GM21723 (cell line): ENCODE measurements around the gene PFKP.

Experiments
- ATAC-seq: cut with Tn5 transposase; IDR thresholded peaks from one replicate; pipeline ENCODE4 v1.9.1; 2021; ENCODE audit warnings: mild to moderate bottlenecking, moderate library complexity; ENCODE audit not compliant: unreplicated experiment

Gene PFKP

GRCh38 chr10:3129581-3130340, 62.4 kb downstream of the PFKP start:
- no peak for ATAC-seq

GRCh38 chr10:3131098-3131497, 63.8 kb downstream of the PFKP start:
- ATAC-seq, result no peak

DNA sequence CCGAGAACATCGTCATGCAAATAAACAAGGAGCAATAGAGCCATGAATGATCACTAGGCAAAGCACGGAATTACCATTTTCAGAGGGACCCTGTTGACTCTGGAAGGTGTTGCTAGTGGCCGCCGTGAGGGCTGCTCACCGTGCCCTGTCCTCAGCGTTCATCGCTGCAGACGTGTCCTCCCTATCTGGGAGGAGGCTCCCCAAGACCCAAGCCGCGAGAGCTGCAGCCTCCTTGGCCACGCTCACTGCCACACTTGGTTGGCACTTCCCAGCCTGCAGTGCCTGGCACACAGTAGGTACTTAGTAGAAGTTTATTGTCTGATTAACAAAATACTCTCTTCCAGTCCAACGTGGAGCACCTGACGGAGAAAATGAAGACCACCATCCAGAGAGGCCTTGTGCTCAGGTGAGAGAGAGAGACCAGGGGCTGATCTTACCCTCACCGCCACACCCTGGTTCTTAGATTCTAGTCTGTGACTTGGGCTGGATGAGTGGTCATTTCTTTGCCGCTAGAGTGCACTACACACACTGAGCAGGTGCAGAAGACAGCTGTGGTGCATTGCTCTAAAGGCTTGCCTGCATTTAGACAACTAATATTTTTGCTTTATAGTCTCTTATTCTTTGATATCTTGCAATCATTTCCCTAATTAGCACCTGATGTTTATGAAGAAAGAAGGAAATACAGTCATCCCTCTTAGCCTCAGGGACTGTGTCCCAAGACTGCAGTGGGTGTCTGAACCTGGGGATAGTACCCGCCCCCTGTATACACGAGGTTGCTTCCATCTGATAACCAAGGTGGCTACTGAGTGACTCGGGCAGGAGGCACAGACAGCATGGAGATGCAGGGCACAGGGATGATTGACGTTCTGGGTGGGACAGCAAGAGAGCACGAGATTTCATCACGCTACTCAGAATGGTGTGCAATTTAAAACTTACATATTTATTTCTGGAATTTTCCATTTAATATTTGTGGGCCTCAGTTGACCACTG, 65.0 kb downstream of the PFKP start:
- ATAC-seq, result no peak

DNA sequence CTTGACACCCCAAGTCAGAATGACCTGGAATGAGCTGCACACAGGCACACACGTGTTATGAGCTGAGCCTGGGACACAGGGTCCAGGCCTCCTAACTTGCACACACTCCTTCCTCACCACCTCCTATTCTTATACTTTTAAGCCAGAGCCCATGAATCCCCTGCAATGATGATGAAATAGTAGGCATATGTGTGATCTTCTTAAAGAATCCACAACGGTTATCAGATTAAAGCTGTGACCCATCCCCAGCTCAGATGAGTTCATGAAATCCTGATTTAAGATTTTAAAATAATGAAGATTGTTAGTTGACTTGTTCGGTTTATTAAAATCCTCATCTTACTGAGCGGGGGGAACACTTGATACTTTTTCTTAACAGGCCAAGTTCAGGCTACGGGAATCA, 66.6 kb downstream of the PFKP start:
- ATAC-seq, result no peak

DNA sequence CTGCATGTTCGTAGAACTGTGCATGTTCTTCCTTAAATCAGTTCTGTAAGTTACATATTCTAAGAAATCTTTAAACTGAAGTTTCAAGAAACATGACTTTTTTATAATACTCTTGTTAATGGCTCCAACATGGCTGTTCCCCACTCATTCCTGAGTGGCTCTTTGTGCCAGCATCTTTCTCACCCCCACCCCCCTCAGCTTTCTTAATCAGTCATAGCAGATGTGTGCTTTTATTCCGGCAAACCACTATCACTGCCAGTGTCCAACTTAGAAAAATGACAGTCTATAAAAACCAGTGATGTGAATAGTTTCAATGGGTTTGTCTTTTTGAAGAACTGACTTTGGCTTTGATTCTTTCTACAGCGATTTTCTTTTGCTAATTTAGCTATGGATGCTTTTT, 67.7 kb downstream of the PFKP start:
- no peak for ATAC-seq

DNA sequence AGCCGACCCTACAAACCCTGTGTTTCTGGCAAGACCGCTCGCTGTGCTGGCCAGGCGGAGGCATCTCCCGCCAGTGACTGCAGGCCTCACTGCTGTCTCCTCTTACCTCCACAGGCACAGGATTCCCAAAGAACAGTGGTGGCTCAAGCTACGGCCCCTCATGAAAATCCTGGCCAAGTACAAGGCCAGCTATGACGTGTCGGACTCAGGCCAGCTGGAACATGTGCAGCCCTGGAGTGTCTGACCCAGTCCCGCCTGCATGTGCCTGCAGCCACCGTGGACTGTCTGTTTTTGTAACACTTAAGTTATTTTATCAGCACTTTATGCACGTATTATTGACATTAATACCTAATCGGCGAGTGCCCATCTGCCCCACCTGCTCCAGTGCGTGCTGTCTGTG, 69.0 kb downstream of the PFKP start:
- no peak for ATAC-seq

GRCh38 chr10:3136763-3137611, 69.6 kb downstream of the PFKP start:
- no peak for ATAC-seq

- ATAC-seq, result no peak
Measured at GRCh38 chr10:3137958-3138726, 70.8 kb downstream of the PFKP start.

GRCh38 chr10:3139216-3139910, 72.0 kb downstream of the PFKP start:
- ATAC-seq, result no peak

GRCh38 chr10:3140280-3140679, 72.9 kb downstream of the PFKP start:
- ATAC-seq, result no peak

DNA sequence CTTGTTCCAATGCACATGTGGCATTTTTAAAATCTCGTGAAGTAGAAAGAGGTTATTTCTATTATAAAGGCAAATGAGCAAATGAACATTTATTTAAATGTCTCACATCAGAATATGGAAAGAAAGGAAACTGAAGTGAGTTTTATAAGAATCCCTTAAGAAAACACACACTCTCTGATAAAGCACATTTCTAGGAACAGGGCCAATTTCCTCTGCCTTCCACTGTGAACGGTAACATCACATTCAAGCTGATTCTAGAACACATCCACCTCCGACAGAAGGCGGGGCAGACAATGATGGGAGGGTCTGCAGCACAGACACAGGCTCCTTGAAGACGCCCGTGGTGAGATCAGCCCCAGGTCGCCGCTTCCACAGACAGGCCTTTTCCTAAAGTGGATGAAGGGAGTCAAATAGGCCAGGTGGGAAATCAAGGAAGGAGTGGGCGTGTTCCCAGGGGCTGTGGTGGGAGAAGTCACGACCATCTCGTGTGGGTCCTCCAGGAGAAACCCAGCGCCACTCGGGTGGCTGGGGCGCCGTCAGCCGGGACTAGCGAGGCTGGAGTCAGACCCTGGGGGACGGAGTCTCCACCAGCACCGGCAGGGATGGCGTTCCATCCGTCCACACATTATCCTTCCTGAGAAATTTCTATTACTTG, 74.1 kb downstream of the PFKP start:
- no peak for ATAC-seq

- ATAC-seq, result no peak
Measured at GRCh38 chr10:3142146-3142875, 75.0 kb downstream of the PFKP start.

DNA sequence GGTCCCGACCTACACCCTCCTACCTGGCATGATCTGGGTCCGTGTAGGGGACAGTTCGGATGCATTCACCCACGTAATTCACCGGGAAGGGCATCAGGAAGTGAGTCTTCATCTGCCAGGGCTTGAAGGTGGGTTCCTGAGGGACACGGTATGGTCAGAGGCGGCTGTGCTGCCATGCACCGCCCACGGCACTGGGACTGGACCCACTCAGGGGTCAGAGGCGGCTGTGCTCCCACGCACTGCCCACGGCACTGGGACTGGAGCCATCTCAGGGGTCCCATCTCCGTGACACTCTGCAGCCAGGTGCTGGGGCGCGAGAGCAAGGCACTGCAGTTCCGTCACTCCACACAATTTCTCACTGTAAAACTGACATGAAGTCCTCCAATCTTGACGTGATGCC, 76.0 kb downstream of the PFKP start:
- ATAC-seq, result no peak

- ATAC-seq, result no peak
Measured at GRCh38 chr10:3143791-3144434, 76.6 kb downstream of the PFKP start.

- ATAC-seq, result no peak
Measured at GRCh38 chr10:3145366-3145765, 78.0 kb downstream of the PFKP start.

DNA sequence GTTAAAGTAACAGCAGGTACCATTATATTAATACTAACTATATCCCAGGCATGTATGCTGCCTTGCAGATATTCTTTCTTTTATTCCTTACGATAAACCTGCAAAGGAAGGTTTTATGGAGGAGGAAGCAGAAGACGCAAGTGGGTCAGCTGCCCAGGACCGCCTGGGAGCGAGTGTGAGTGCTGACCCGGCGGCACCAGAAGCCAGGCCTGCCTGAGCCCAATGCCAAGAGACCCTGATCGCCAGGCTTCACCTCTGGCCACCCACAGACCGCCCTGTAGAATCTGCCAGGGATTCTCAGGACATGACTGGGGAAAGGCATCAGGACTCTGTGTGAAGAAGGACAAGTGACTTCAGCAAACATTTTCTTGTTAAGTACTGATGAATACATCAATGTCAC, 78.9 kb downstream of the PFKP start:
- no peak for ATAC-seq

GRCh38 chr10:3147117-3147820, 79.9 kb downstream of the PFKP start:
- ATAC-seq, result no peak
